OCI-LY1 (cell line): ENCODE measurements around the gene SPSB4.
A peak's percentile ranks its signal among the peaks of the same experiment; 100 is the strongest.

ENCODE experiments used
- H2AFZ ChIP-seq: fragments of 200-600 bp; sonication (generic), shearing (Covaris generic); 2 replicates; pipeline ENCODE4 v1.6.0; 2014; ENCODE audit warnings: antibody characterized with exemption, mild to moderate bottlenecking, low read length
- H3F3A ChIP-seq: fragments of 200-600 bp; sonication (generic), shearing (Covaris generic); 2 replicates; pipeline ENCODE4 v1.6.0; 2014; ENCODE audit warnings: mild to moderate bottlenecking, antibody characterized with exemption, low read length, moderate library complexity; ENCODE audit not compliant: insufficient read depth
- H3K27ac ChIP-seq: fragments of 200-600 bp; sonication (generic); 2 replicates; pipeline ENCODE4 v1.5.1; 2014; ENCODE audit warnings: low read length, mixed run types, mild to moderate bottlenecking, low read depth; ENCODE audit not compliant: poor library complexity, severe bottlenecking
- H3K27me3 ChIP-seq: fragments of 200-600 bp; sonication (generic); 2 replicates; pipeline ENCODE4 v1.6.0; 2014; ENCODE audit warnings: antibody characterized with exemption, mild to moderate bottlenecking, low read length, moderate library complexity; ENCODE audit not compliant: insufficient read depth
- H3K36me3 ChIP-seq: fragments of 200-600 bp; sonication (generic); 2 replicates; pipeline ENCODE4 v1.6.1; 2014; ENCODE audit warnings: mild to moderate bottlenecking, antibody characterized with exemption, low read length, moderate library complexity, mixed read lengths; ENCODE audit not compliant: insufficient read depth
- H3K4me1 ChIP-seq: fragments of 200-600 bp; sonication (generic); 2 replicates; pipeline ENCODE4 v1.5.1; 2014; ENCODE audit warnings: mild to moderate bottlenecking, low read length, moderate library complexity; ENCODE audit not compliant: insufficient read depth, severe bottlenecking
- H3K4me2 ChIP-seq: fragments of 200-600 bp; sonication (generic), shearing (Covaris generic); 2 replicates; pipeline ENCODE4 v1.6.1; 2014; ENCODE audit warnings: low read length
- H3K4me3 ChIP-seq: fragments of 200-600 bp; sonication (generic); 2 replicates; pipeline ENCODE4 v1.5.1; 2014; ENCODE audit warnings: low read length, low read depth, mild to moderate bottlenecking, mixed read lengths; ENCODE audit not compliant: poor library complexity, severe bottlenecking
- H3K79me2 ChIP-seq: fragments of 200-600 bp; shearing (Covaris generic); 2 replicates; pipeline ENCODE4 v1.6.1; 2016; ENCODE audit warnings: mixed run types, low read length, mixed read lengths; ENCODE audit not compliant: insufficient read depth
- H3K9ac ChIP-seq: fragments of 200-600 bp; sonication (generic), shearing (Covaris generic); 2 replicates; pipeline ENCODE4 v1.6.1; 2014; ENCODE audit warnings: mild to moderate bottlenecking, low read length, mixed read lengths
- H3K9me2 ChIP-seq: fragments of 200-600 bp; sonication (generic), shearing (Covaris generic); 2 replicates; pipeline ENCODE4 v1.6.1; 2014; ENCODE audit warnings: low read depth, mild to moderate bottlenecking, low read length, mixed read lengths
- H3K9me3 ChIP-seq: fragments of 200-600 bp; shearing (Covaris generic); 2 replicates; pipeline ENCODE4 v1.6.1; 2014; ENCODE audit warnings: low read length, mixed read lengths
- H4K20me1 ChIP-seq: fragments of 200-600 bp; sonication (generic), shearing (Covaris generic); 2 replicates; pipeline ENCODE4 v1.6.0; 2016; ENCODE audit warnings: mild to moderate bottlenecking, low read length; ENCODE audit not compliant: insufficient read depth
- EZH2 ChIP-seq: fragments of 200-600 bp; sonication (generic), shearing (Covaris generic); IDR thresholded peaks from 2 replicates; pipeline ENCODE4 v1.8.0; 2017; ENCODE audit warnings: borderline replicate concordance, mixed run types, mild to moderate bottlenecking, antibody characterized with exemption, low read length, moderate library complexity, mixed read lengths
- TF ChIP-seq, protein P1 (sequence below): fragments of 200-600 bp; sonication (generic), shearing (Covaris generic); IDR thresholded peaks from 2 replicates; pipeline ENCODE4 v1.5.1; 2017; ENCODE audit warnings: mild to moderate bottlenecking, antibody characterized with exemption, low read length, moderate library complexity, mixed read lengths

Gene SPSB4

DNA sequence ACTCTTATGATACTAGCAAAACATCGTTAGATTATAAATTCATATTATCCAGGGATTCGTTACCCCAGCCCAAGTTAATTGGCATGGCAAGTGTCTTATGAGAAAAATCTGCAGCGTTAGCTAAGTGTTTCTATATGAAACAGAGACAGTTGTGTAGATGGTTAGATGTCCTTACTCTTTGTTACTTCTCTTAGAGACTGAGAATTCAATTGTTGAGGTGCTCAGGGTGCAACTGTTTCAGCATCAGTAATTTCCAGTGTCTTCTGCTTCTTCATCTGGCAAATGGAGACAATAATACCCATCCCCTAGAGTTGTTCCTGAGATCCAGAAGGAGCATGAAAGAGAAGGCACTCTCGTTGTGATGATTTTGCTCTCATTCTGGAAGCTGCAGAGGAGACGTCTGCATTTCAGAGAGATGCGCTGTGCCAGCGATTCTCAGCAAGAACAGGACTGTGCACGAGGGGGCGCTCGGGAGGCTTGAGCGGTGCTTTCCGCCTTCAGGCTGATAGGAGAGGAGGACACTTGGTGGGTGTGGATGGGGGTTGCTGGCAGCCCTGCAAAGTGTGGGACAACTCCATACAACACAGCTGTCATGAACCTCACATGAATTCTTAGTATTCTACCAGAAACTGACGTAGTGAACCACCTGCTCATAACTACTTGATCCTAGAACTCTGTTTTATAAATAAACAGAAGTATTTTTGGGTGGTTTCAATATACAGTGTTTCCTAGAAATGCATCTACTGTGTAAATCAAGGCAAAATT, 39.7 kb upstream of the SPSB4 start:
- H3K4me2 ChIP-seq: no peak overlapping the region
- TF ChIP-seq, protein P1, sequence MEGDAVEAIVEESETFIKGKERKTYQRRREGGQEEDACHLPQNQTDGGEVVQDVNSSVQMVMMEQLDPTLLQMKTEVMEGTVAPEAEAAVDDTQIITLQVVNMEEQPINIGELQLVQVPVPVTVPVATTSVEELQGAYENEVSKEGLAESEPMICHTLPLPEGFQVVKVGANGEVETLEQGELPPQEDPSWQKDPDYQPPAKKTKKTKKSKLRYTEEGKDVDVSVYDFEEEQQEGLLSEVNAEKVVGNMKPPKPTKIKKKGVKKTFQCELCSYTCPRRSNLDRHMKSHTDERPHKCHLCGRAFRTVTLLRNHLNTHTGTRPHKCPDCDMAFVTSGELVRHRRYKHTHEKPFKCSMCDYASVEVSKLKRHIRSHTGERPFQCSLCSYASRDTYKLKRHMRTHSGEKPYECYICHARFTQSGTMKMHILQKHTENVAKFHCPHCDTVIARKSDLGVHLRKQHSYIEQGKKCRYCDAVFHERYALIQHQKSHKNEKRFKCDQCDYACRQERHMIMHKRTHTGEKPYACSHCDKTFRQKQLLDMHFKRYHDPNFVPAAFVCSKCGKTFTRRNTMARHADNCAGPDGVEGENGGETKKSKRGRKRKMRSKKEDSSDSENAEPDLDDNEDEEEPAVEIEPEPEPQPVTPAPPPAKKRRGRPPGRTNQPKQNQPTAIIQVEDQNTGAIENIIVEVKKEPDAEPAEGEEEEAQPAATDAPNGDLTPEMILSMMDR: peak; percentile 97
- no peak for TF ChIP-seq EZH2
- peaks cover 3% of the 10 kb centered on the region; the same call in 1 of the 2 replicates for H3K9me3 ChIP-seq
- H3F3A ChIP-seq: no peaks in the 10 kb centered on the region
- H3K4me3 ChIP-seq: no peak overlapping the region
- H3K4me1 ChIP-seq: no peaks in the 10 kb centered on the region
- H4K20me1 ChIP-seq: no peaks in the 10 kb centered on the region
- no peak overlapping the region for H2AFZ ChIP-seq
- no peaks in the 10 kb centered on the region for H3K79me2 ChIP-seq
- H3K27me3 ChIP-seq: no peaks in the 10 kb centered on the region; the same call in 1 of the 2 replicates
- no peak overlapping the region for H3K27ac ChIP-seq
- H3K9me2 ChIP-seq: no peaks in the 10 kb centered on the region
- H3K36me3 ChIP-seq: no peaks in the 10 kb centered on the region
- H3K9ac ChIP-seq: no peak overlapping the region

DNA sequence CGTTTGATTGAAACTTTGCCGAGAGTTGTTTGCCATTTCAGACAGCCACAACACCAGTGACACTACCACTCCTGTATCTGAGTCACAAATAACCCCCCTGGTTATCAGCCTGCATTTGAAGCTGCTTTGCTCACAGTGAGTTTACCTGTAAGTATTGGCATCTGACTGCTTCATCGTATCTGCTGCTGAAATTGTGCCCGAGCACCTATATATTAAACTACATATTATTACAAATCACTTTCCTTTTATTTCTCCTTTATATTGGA, 39.2 kb upstream of the SPSB4 start:
- H3K9ac ChIP-seq: no peak overlapping the region
- H4K20me1 ChIP-seq: no peaks in the 10 kb centered on the region
- no peaks in the 10 kb centered on the region for H3F3A ChIP-seq
- H3K79me2 ChIP-seq: no peaks in the 10 kb centered on the region
- TF ChIP-seq, protein P1: no peak
- TF ChIP-seq EZH2: no peak
- no peak overlapping the region for H2AFZ ChIP-seq
- no peak overlapping the region for H3K4me2 ChIP-seq
- H3K36me3 ChIP-seq: no peaks in the 10 kb centered on the region
- no peaks in the 10 kb centered on the region for H3K9me3 ChIP-seq
- no peaks in the 10 kb centered on the region for H3K9me2 ChIP-seq
- no peaks in the 10 kb centered on the region for H3K4me1 ChIP-seq
- no peaks in the 10 kb centered on the region; the same call in 1 of the 2 replicates for H3K27me3 ChIP-seq
- no peak overlapping the region for H3K4me3 ChIP-seq
- no peak overlapping the region for H3K27ac ChIP-seq

DNA sequence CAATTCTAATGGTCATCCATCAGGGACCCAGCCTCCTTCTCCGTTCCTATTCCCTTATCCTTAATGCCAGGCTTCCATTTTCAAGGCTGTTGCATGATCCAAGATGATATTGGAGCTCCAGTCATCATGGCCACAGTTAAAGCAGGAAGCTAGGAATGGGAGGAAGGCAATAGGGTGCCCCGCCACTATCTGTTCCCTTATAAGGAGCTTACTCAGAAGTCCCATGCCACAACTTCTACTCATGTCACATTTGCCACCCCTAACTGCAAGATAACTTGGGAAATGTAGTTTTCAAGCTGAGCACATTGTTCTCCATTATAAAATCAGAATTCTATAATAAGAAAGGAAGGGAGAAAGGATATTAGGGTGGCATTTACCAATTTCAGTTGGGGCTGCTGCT, 38.6 kb upstream of the SPSB4 start:
- no peak overlapping the region for H3K9ac ChIP-seq
- no peak overlapping the region for H3K4me3 ChIP-seq
- no peaks in the 10 kb centered on the region for H3K27me3 ChIP-seq
- no peak overlapping the region for H3K4me2 ChIP-seq
- no peaks in the 10 kb centered on the region for H3K4me1 ChIP-seq
- no peak overlapping the region for H3K27ac ChIP-seq
- H3K36me3 ChIP-seq: no peaks in the 10 kb centered on the region
- TF ChIP-seq, protein P1: no peak
- TF ChIP-seq EZH2: no peak
- no peaks in the 10 kb centered on the region for H3F3A ChIP-seq
- no peaks in the 10 kb centered on the region for H3K9me3 ChIP-seq
- no peaks in the 10 kb centered on the region for H3K79me2 ChIP-seq
- no peaks in the 10 kb centered on the region for H3K9me2 ChIP-seq
- H4K20me1 ChIP-seq: no peaks in the 10 kb centered on the region
- no peak overlapping the region for H2AFZ ChIP-seq
